Heart left ventricle (tissue), 16 donors: ENCODE measurements around the gene MAG. TPM values are rescaled to one million over a fixed set of nuclear protein-coding genes. Genes with fewer than 3 reads are reported as not detected.

ENCODE experiments used
- ATAC-seq, 4 donors: fragments of 200-7000 bp; cut with Tn5 transposase; one replicate each; pipeline ENCODE4 v1.9.1; 2020 to 2022; ENCODE audit warnings: moderate library complexity in 4 of 4, mild to moderate bottlenecking in 3 of 4, moderate number of reproducible peaks in 1 of 4
- DNase-seq, 5 donors: peaks; one replicate each; pipeline ENCODE4 v3.0.0-alpha.2; 2020
- H3K27ac ChIP-seq, 12 donors: fragments of 200-600 bp; sonication (generic) in 4 of 12; one replicate each; pipeline versions ENCODE4 v1.5.0 to v1.8.0; 2016 to 2022; ENCODE audit warnings: mild to moderate bottlenecking in 2 of 12
- H3K27me3 ChIP-seq, 9 donors: fragments of 200-600 bp; sonication (generic) in 2 of 9; one replicate each; pipeline versions ENCODE4 v1.5.1 to v1.8.0; 2016 to 2022; ENCODE audit warnings: mild to moderate bottlenecking in 3 of 9
- H3K36me3 ChIP-seq, 9 donors: fragments of 200-600 bp; sonication (generic) in 2 of 9; one replicate each; pipeline versions ENCODE4 v1.5.0 to v1.8.0; 2018 to 2022; ENCODE audit warnings: mild to moderate bottlenecking in 2 of 9
- H3K4me1 ChIP-seq, 12 donors: fragments of 200-600 bp; sonication (generic) in 4 of 12; one replicate each; pipeline versions ENCODE4 v1.5.0 to v1.8.0; 2016 to 2022; ENCODE audit warnings: mild to moderate bottlenecking in 3 of 12
- H3K4me3 ChIP-seq, 12 donors: fragments of 200-600 bp; sonication (generic) in 4 of 12; one replicate each; pipeline versions ENCODE4 v1.5.0 to v1.8.0; 2017 to 2022; ENCODE audit warnings: mild to moderate bottlenecking in 9 of 12, moderate library complexity in 4 of 12
- H3K9me3 ChIP-seq, 12 donors: fragments of 200-600 bp; sonication (generic) in 4 of 12; one replicate each; pipeline versions ENCODE4 v1.5.0 to v1.8.0; 2016 to 2022; ENCODE audit warnings: mild to moderate bottlenecking in 1 of 12
- CTCF ChIP-seq, 12 donors: fragments of 200-600 bp; sonication (generic) in 4 of 12; IDR thresholded peaks; one replicate each; pipeline versions ENCODE4 v1.5.0 to v1.8.0; 2018 to 2022; ENCODE audit warnings: antibody characterized with exemption in 12 of 12, mild to moderate bottlenecking in 5 of 12
- POLR2A ChIP-seq, 2 donors: fragments of 450-650 bp; IDR thresholded peaks; one replicate each; pipeline ENCODE4 v1.6.1; 2017; ENCODE audit warnings: antibody characterized with exemption in 2 of 2, mild to moderate bottlenecking in 2 of 2, moderate library complexity in 2 of 2
- WGBS, 4 donors: extraction: QIAGEN DNeasy Blood & Tissue Kit in 2 of 4; methylation state at CpG; one replicate each; pipeline versions ENCODE4 v1.1.5 to v1.1.7; 2013 to 2018; 5-methylcytosine and 5-hydroxymethylcytosine counted together
- intact Hi-C, 10 donors: fragments of 100-400 bp; cut with DNase I; formaldehyde crosslinking; loops; one replicate each; pipeline versions ENCODE4 v1.11.1 to v1.14.2; 2022
- polyA plus RNA-seq, 2 donors: library from polyadenylated mRNA; stranded (reverse); fragments of 200-250 nt; gene quantifications; one replicate each; pipeline ENCODE4 v1.2.3, GENCODE V29; 2013
- total RNA-seq, 9 donors: library from RNA; depleted of rRNA in 2 of 9; stranded (reverse); fragments of >200 nt in 2 of 9; fragmentation: NEBNext Ultra II Directional in 3 of 9; extraction: Animal tissue kit (Norgen Biotek cat#: 25700) in 3 of 9; gene quantifications; one replicate each; pipeline versions ENCODE4 v1.1.0 to v1.2.4, GENCODE V29; 2016 to 2023
- donor health status: ischemic (EF 13 %, LVEDD 7.1; RV severe dilation, severe dysfunction).
- donor health status: healthy with polysubstance abuse.
- donor health status: DM: no; HTN: yes; CAD: no.
- donor health status: DM: no; HTN: no; CAD: no.
- donor health status: ischemic (EF 25% LVEDD 6.9; RV normal size, moderate dysfunction).
- donor health status: ischemic (EF 25% LVEDD 5.7; RV mildly dilated, moderate dysfunction).
- donor health status: healthy.
- donor health status: DM: yes; HTN: yes; CAD: no.
- donor health status: ischemic (EF 35%, LVEDD 5.7; RV mildly dilated, moderate dysfunction).
- donor health status: nonischemic (EF 11% LVEDD 7.7; RV severe dilation, severe dysfunction).
- donor health status: DM: yes; HTN: yes; CAD: no.
- donor health status: PGD.
- donor health status: ischemic (EF 29% LVEDD 5.4; RV normal size, mild dysfunction).
- donor health status: nonischemic (EF 23%, LVEDD 6.1; RV moderate dilation, normal function).

Gene MAG
- total and polyA plus RNA-seq, 11 donors: 0.30 to 0.72 TPM; not detected in 9

- peak in 1 of 5 donors; percentile 29 for DNase-seq
- no peaks in the 10 kb centered on the region for H3K36me3 ChIP-seq
- TF ChIP-seq CTCF (IDR thresholded peaks at IDR 0.05): no peak
- no peak for TF ChIP-seq POLR2A (IDR thresholded peaks at IDR 0.05)
Measured at GRCh38 chr19:35328851-35329285, 36.9 kb downstream of the MAG start, which contains the start of gene CD22. Gene CD22, plus strand, starts transcription at chr19:35329187. Its CDS starts 2,854 bp downstream, at chr19:35332041.

GRCh38 chr19:35329323-35329722 lies 37.4 kb downstream of the MAG start:
- WGBS, 4 donors: 77 to 91% (median 85%) methylated on average over 4 of the region's 4 CpGs
- H3K4me1 ChIP-seq: no peaks in the 10 kb centered on the region
- no peak overlapping the region for H3K27ac ChIP-seq
- ATAC-seq (no peak), DNase-seq (peak in 1 of 5 donors; percentile 28)
- no peak overlapping the region for H3K4me3 ChIP-seq
- TF ChIP-seq CTCF (IDR thresholded peaks at IDR 0.05): no peak
- H3K9me3 ChIP-seq: no peaks in the 10 kb centered on the region
- intact Hi-C loops: no loop called here
- peaks cover 0 to 46% (median 9%) of the 10 kb centered on the region in 9 donors for H3K27me3 ChIP-seq
- no peaks in the 10 kb centered on the region for H3K36me3 ChIP-seq

More at GRCh38 chr19:35328851-35329285, 36.9 kb downstream of the MAG start, which contains the start of gene CD22:
- Histone ChIP-seq H3K27me3 (peaks cover 0 to 41% (median 9%) of the 10 kb centered on the region in 9 donors), H3K27ac (no peak within 1 kb of the TSS), H3K4me3 (no peak within 1 kb of the TSS), H3K9me3 (no peaks in the 10 kb centered on the region), H3K4me1 (no peaks in the 10 kb centered on the region)
- intact Hi-C loops: no loop called here
- no peak for ATAC-seq
- 68 to 81% (median 77%) methylated on average over 12 of the region's 12 CpGs for WGBS, 4 donors

- H3K4me1 ChIP-seq: no peaks in the 10 kb centered on the region
- no peaks in the 10 kb centered on the region for H3K36me3 ChIP-seq
- peak in 2 of 5 donors; percentile 1 to 27 for DNase-seq
- H3K4me3 ChIP-seq: no peak overlapping the region
- no peak for TF ChIP-seq CTCF (IDR thresholded peaks at IDR 0.05)
- no peak for TF ChIP-seq POLR2A (IDR thresholded peaks at IDR 0.05)
- H3K9me3 ChIP-seq: no peaks in the 10 kb centered on the region
- 50 to 61% (median 54%) methylated on average over 7 of the region's 7 CpGs for WGBS, 4 donors
- no peak for ATAC-seq
- peaks cover 0 to 48% (median 9%) of the 10 kb centered on the region in 9 donors for H3K27me3 ChIP-seq
- H3K27ac ChIP-seq: no peak overlapping the region
- intact Hi-C loops: no loop called here
Measured at GRCh38 chr19:35330475-35330874, 38.5 kb downstream of the MAG start.

- Histone ChIP-seq H3K36me3 (no peaks in the 10 kb centered on the region), H3K4me1 (no peaks in the 10 kb centered on the region), H3K4me3 (no peak overlapping the region), H3K9me3 (no peaks in the 10 kb centered on the region), H3K27me3 (peaks cover 0 to 48% (median 9%) of the 10 kb centered on the region in 9 donors), H3K27ac (no peak overlapping the region)
- WGBS, 4 donors: 81 to 90% (median 87%) methylated on average over 14 of the region's 14 CpGs
- ATAC-seq: no peak
- peak in 1 of 5 donors; percentile 9 for DNase-seq
- intact Hi-C loops: no loop called here
- TF ChIP-seq POLR2A (IDR thresholded peaks at IDR 0.05): no peak
- TF ChIP-seq CTCF (IDR thresholded peaks at IDR 0.05): no peak
Measured at GRCh38 chr19:35331551-35332214, 39.7 kb downstream of the MAG start.
